ENCODE measurements around the gene MYO5A.
"Not testable (repeated sequence)": the region's sequence is repeated elsewhere in the genome, so short reads cannot be mapped to it uniquely, and the experiment has no call there.

MYO5A gene

GRCh38 chr15:52459265-52459664, 69.4 kb downstream of the MYO5A start:
- not testable (repeated sequence) for DNase-seq

- DNase-seq = no peak
Measured at GRCh38 chr15:52448011-52448890, 80.4 kb downstream of the MYO5A start.

DNA sequence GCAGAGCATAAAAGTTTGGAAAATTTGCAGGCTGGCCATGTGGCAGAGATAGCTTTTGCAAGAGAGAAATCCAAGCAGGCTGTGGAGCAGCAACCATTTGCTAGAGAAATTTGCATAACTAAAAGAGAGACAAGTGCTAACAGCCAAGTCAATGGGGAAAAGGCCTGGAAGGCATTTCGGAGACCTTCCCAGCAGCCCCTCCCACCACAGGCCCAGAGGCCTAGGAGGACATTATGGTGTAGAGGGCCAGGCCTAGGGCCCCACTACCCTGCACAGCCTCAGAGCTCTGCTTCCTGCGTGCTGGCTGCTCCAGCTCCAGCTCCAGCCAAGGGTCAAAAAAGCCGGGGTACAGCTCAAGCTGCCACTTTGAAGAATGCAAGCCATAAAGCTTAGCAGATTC, 82.7 kb downstream of the MYO5A start:
- DNase-seq = no peak

GRCh38 chr15:52445553-52445952, 83.1 kb downstream of the MYO5A start:
- DNase-seq = no peak

DNA sequence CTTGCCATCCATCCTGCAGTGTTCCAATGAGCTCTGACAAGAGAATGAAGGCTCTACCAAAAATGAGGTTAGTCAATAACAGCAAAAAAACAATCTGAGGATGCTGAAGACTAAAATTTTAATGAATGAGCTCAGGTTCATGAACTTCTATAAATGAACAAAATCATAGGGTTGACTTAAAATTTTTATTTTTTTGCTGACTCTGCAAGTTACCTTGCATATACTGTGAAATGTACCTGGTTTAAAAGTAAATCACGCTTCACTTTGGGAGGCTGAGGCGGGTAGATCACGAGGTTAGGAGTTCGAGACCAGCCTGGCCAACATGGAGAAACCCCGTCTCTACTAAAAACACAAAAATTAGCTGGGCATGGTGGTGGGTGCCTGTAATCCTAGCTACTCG, 85.5 kb downstream of the MYO5A start:
- DNase-seq = not testable (repeated sequence)

DNA sequence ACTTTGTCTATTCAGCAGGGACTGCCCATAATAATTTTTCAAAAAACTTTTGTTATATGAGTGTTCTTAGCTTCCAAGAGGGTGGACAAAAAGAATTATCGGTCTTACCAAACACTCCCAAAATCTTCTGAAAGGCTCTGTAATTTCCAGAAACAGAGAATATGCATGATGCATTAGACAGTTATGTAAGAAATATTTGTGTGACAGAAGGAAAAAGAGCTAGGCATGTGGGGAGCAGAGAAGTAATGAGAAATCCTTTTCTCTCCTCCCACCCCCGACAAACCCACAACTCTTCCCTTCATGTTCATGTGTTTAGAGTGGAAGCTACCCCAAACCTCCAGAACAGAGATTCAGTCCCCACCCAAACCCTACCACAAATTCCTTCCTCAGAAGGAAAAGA, 86.8 kb downstream of the MYO5A start:
- no peak for DNase-seq

DNA sequence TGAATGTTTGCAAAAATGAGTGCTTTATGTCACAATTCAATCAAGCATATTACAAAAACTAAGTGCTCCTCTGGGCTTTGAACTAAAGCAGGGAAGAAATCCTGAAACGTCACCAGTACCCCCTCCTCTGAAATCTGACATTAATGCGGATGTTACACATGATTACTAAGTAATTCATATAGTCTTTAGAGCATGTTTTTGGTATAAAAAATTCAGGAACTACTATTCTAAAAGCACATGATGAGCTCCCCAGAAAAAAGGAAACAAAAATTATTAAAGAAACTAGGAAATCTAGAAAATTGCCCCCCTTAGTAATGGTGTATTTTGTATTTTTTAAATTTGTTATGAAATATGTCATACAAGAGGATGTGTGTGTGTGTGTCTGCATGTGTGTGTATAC, 87.7 kb downstream of the MYO5A start:
- DNase-seq = no peak

DNA sequence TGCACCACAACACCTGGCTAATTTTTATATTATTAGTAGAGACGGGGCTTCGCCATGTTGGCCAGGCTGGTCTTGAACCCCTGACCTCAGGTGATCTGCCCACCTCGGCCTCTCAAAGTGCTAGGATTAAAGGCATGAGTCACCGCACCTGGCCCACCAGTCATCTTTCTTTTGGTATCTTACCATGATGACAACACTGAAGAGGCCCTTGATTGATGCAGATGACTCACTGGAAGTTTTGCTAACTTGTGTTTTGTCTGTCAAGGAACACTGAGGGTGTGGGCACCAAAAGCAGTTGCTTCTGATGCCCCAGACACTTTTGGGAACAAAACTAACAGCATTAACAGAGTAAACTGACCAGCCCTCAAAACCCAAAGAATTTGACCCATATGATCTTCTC, 88.3 kb downstream of the MYO5A start:
- DNase-seq = peak; percentile 12

DNA sequence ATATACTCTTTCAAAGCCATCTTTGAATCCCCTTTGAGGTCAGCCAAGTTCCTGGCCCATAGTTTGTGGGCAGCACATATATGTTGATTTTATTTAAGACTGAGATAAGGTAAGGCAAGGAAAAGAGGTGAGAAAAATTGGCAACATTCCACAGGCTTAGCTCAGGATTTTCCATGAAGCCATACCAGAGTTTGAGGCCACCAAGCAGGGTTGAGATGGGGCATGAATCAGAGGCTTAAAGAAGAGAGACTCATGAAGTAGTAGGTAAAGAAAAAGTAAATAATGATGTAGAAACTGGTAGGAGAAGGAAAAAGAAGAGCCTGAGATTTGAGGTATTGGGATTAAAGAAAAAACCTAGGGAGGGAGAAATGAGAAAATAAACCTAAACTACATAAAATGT, 89.2 kb downstream of the MYO5A start:
- no peak for DNase-seq

DNA sequence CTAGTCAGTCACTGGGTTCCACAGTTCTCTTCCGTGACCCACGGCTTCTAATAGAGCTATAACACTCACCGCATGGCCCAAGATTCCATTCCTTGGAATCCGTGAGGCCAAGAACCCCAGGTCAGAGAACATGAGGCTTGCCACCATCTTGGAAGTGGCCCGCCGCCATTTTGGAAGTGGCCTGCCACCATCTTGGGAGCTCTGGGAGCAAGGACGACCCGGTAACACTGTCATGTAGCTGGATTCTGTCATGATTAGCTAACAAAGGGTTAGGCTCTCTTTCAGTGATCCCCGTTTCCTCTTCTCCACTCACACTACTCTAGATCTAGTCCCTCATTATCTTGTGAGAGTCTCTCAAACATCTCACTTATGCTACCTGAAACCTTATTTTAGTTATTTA, 89.6 kb downstream of the MYO5A start:
- DNase-seq = not testable (repeated sequence)

GRCh38 chr15:52438047-52438446, 90.6 kb downstream of the MYO5A start:
- DNase-seq = no peak

DNA sequence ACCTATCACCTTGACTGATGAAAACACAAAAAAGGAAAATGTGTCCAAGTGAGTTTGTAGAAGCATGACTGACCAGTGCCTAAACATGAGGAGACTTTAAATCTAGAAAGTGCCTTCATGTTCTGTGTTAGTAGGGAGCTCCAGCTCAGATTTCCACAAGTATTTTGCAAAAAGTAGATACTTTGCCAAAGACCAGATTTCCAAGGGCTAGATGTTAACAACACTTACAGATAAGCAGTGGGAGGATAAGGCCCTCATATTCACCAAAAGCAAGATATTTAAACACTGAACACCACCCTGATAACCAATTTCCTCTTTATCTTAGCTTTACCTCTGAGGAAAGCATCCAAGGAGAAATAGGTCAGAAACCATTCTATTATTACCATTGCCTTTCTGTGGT, 91.0 kb downstream of the MYO5A start:
- DNase-seq = no peak

DNA sequence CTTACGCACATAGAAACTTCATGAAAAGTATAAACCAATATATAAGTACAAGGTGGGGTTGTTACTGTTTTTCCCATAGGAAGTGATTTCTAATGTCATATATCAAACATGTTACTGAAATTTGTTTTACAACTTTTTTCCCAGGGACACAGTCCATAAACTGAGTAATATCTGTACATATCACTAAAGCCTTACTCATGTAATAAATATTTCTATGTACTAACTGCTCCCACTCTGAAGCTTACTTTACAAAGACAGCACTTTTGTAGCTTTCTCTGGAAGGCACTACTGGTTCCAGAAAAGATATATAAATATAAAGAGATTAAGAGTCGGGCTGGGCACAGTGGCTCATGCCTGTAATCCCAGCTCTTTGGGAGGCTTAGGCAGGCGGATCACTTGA, 91.7 kb downstream of the MYO5A start:
- no peak for DNase-seq

- DNase-seq = no peak
Measured at GRCh38 chr15:52434885-52435284, 93.8 kb downstream of the MYO5A start.

DNA sequence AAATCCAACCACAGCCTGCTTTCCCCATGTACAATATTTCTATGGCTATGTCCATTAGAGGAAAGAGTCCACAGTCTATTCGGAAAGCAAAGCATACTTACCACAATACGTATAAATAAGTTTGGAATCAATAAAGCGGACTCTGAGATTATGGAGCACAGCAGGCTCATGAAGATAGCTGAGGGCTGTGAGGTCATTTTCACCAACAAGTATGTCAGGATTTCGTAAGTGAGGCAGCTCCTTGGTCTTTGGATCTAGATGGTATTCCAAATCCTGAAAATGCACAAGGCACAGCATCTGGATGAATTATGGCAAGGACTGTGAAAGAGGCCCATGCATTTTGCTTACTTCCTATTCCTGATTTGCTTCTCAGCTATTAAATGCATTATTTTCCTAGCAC, 100.4 kb downstream of the MYO5A start:
- DNase-seq = no peak

DNA sequence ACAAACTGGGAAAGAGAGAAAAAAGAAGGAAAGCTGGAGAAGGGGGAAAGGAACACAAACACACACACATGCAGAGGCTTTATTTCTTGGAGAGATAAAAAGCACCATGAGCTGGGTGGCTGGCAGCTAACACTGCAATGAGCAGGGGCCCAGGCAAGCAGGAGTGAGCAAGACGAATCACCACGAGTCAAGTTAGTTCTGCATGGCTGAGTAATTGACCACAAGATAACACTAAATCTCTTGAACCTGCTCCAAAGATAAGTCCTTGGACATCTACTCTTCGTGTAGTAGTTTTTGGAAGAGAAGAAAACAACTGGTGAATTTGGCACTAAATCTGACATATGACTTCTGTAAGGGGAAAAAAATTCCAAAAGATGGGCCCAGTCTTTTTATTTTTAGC, 100.9 kb downstream of the MYO5A start:
- DNase-seq = no peak

DNA sequence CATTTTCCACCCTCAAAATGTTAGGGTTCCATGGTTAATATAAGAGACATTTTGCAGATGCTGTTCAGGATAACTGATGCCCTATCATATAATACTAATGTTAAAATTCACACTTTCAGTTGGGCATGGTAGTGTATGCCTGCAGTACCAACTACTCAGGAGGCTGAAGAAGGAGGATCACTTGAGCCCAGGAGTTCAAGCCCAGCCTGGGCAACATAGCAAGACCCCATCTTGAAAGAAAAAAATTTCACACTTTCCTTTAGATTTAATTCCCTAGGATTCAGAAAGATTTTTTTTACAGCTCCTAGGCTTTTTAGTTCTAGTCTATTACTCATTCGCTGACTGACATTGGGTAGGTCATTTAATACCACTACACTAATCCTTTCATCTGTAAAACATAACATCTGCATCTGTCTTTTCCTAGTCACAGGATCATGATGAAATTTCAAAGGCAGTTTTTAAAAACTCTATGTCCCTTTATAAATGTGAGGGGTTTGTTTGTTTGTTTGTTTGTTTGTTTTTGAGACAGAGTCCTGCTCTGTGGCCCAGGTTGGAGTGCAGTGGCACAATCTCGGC, 103.7 kb downstream of the MYO5A start:
- DNase-seq = no peak

- DNase-seq = no peak
Measured at GRCh38 chr15:52423852-52424251, 104.8 kb downstream of the MYO5A start.

- DNase-seq = no peak
Measured at GRCh38 chr15:52422001-52422400, 106.7 kb downstream of the MYO5A start.

GRCh38 chr15:52421029-52421428, 107.7 kb downstream of the MYO5A start:
- no peak for DNase-seq

DNA sequence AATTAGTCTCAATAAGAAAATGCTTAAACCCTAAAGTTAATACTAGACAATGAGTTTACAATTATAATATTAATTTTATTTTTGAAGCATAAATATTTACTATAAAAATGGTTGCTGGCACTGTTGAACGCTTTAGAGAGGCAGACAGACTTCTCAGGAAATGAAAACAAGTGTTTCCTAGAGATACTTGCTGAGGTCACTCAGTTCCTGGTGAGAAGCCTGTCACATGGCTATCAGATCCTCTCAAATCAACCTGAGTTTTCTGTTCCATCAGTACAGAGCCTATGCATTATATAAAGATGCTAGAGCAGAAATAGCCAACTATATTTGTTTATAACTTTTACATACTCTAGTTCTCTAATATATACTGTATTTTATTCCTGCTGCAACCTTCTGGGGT, 109.2 kb downstream of the MYO5A start:
- no peak for DNase-seq

DNA sequence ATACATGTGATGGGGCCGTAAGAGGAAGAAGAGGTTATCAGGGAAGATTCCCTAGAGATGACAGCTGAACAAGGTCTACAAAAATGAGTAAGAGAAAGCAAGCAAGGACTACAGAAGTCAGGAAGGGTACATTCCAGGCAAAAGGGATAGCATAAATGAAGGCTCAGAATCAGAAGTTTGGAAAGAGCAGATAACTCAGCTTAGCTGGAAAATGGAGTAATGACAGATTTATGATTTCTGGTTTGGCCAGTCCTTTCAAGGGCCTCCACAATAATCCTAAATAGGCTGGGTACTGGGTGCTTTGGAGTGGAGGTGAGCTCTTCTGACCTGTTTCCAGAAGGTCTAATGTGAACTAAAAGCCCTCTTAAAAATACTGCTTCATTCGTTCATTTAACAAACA, 110.7 kb downstream of the MYO5A start:
- DNase-seq = no peak

DNA sequence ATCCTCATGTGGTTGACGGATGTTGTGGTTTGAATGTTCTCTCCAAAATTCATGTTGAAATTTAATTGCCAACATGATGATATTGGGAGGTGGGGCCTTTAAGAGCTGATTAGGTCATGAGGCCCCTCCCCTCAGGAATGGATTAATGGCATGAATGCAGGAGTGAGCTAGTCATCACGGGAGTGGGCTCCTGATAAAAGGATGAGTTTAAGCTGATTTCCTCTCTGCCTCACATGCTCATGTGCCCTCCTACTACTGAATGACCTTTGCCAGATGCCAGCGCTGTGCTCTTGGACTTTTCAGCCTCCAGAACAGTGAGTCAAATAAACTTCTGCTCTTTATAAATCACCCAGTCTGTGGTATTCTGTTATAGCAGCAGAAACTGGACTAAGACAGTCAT, 111.2 kb downstream of the MYO5A start:
- DNase-seq = no peak

GRCh38 chr15:52416566-52416965, 112.1 kb downstream of the MYO5A start:
- DNase-seq = not testable (repeated sequence)

GRCh38 chr15:52415628-52416027, 113.1 kb downstream of the MYO5A start:
- DNase-seq = no peak

Data from stimulated activated CD4-positive, alpha-beta T cell treated with anti-CD3 and anti-CD28 coated beads, Interleukin-12 subunit alpha, Interleukin-12 subunit beta, amount 100 ng/mL, for 4 hours (primary cell).